ENCODE results near the gene CIB4. TPM values are rescaled to one million over a fixed set of nuclear protein-coding genes. Genes with fewer than 3 reads are reported as not detected.
"Not testable (repeated sequence)": the region's sequence is repeated elsewhere in the genome, so short reads cannot be mapped to it uniquely, and the experiment has no call there.

CIB4 gene
- total RNA-seq, 1 donor from 2014 or later: not detected

DNA sequence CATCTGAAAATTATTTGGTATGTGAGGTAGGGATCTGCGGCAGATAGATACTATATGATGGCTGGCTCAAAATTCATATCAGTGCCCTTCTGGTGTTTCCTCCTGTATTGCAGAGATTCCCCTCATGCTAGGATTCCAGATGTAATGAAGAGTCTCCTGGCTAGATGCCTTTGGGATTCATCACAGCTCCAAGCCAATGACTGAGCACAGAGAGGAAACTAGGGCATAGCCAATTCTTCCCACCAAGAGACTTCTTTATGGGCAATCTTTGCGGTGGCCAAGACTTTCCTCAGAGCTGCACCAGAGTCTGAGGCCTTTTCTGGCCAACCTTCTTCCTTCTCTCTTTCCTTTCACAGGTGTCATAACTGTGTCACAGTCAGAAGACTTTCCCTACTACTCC lies 25.5 kb upstream of the CIB4 start:
- Mint-ChIP-seq H3K27me3 (ENCODE audit: low read depth) (peaks cover 22% of the 10 kb centered on the region), H3K36me3 (ENCODE audit: low read depth) (no peaks in the 10 kb centered on the region), H3K27ac (ENCODE audit: unreplicated experiment) (no peak overlapping the region), H3K4me1 (no peaks in the 10 kb centered on the region), H3K4me3 (no peak overlapping the region), H3K9me3 (no peaks in the 10 kb centered on the region)
- no peak for DNase-seq (ENCODE audit: low read depth, low spot score)
- TF ChIP-seq, protein P1, sequence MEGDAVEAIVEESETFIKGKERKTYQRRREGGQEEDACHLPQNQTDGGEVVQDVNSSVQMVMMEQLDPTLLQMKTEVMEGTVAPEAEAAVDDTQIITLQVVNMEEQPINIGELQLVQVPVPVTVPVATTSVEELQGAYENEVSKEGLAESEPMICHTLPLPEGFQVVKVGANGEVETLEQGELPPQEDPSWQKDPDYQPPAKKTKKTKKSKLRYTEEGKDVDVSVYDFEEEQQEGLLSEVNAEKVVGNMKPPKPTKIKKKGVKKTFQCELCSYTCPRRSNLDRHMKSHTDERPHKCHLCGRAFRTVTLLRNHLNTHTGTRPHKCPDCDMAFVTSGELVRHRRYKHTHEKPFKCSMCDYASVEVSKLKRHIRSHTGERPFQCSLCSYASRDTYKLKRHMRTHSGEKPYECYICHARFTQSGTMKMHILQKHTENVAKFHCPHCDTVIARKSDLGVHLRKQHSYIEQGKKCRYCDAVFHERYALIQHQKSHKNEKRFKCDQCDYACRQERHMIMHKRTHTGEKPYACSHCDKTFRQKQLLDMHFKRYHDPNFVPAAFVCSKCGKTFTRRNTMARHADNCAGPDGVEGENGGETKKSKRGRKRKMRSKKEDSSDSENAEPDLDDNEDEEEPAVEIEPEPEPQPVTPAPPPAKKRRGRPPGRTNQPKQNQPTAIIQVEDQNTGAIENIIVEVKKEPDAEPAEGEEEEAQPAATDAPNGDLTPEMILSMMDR (conservative IDR thresholded peaks at IDR 0.05): no peak

DNA sequence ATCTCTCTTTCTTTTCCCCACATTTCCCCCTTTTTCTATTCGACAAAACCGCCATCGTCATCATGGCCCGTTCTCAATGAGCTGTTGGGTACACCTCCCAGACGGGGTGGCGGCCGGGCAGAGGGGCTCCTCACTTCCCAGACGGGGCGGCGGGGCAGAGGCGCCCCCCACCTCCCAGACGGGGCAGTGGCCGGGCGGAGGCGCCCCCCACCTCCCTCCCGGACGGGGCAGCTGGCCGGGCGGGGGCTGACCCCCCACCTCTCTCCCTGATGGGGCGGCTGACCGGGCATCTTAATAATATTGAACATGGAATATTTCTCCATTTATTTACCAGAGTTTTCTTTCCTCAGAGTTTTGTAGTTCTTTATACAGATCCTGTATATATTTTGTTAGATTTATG lies 24.1 kb upstream of the CIB4 start:
- H3K27ac Mint-ChIP-seq (ENCODE audit: unreplicated experiment); H3K4me1 Mint-ChIP-seq; H3K9me3 Mint-ChIP-seq; H3K36me3 Mint-ChIP-seq (ENCODE audit: low read depth); DNase-seq (ENCODE audit: low read depth, low spot score); H3K4me3 Mint-ChIP-seq: not testable (repeated sequence)
- H3K27me3 Mint-ChIP-seq (ENCODE audit: low read depth): peaks cover 19% of the 10 kb centered on the region

DNA sequence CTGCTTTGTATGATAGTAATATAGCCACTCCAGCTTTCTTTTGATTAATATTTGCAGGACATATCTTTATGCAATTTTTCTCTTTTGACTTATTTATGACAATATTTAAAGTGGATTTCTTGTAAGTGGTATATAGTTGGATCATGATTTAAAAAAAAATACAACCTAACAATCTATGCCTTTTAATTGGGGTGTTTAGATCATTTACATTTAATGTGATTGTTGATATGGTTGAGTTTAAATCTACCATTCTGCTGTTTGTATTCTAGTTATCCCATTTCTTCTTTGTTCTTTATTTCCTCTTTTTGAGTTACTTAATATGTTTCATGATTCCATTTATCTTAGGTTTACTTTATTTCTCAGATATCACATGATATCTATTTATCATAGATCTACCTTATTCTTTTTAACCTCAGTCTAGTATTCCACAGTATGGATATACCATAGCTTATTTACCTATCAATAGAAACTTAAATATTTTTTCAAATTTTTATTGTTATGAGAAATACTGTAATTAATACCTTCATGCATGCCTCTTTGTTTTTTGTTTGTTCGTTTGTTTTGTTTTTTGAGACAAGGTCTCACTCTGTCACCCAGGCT lies 19.3 kb upstream of the CIB4 start:
- DNase-seq (ENCODE audit: low read depth, low spot score): no peak
- Mint-ChIP-seq H3K27ac (ENCODE audit: unreplicated experiment) (no peak overlapping the region), H3K4me1 (no peaks in the 10 kb centered on the region), H3K9me3 (peaks cover 9% of the 10 kb centered on the region), H3K27me3 (ENCODE audit: low read depth) (peaks cover 7% of the 10 kb centered on the region), H3K36me3 (ENCODE audit: low read depth) (no peaks in the 10 kb centered on the region), H3K4me3 (no peak overlapping the region)
- TF ChIP-seq, protein P1 (conservative IDR thresholded peaks at IDR 0.05): no peak

DNA sequence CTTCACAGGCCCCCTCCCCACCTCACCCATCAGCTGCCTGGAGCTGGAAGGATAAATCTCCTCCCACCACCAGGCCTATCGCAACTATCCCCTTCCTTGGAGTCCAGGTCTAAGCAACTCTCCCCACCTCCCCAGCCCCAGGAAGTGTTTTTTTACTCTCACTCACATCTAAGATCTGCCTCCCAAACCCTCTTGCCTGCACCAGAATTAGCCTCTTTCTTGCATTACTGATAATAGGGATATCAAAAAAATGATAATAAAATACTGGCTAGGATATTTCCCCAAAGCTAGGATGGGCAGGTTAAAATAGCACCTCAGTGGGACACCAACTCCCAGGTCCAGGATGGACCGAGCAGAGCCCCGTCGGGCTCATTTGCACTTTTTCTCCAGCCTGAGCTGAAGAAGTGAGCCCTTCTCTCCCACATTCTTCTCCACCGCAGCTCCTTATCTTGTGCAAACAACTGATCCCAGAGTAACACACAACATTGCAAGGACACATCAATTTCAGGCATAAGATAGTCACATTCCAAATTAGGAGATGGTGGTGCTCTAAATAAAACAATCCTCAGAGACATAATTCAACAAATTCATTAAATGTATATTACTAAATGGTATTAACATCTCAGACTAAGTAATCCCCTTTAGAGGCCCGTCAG lies 17.7 kb upstream of the CIB4 start:
- H3K9me3 Mint-ChIP-seq: peaks cover 9% of the 10 kb centered on the region
- peaks cover 4% of the 10 kb centered on the region for H3K4me1 Mint-ChIP-seq
- TF ChIP-seq, protein P1 (conservative IDR thresholded peaks at IDR 0.05): no peak
- no peaks in the 10 kb centered on the region for H3K36me3 Mint-ChIP-seq (ENCODE audit: low read depth)
- DNase-seq (ENCODE audit: low read depth, low spot score): no peak
- no peak overlapping the region for H3K4me3 Mint-ChIP-seq
- H3K27ac Mint-ChIP-seq (ENCODE audit: unreplicated experiment): no peak overlapping the region
- peaks cover 3% of the 10 kb centered on the region for H3K27me3 Mint-ChIP-seq (ENCODE audit: low read depth)

DNA sequence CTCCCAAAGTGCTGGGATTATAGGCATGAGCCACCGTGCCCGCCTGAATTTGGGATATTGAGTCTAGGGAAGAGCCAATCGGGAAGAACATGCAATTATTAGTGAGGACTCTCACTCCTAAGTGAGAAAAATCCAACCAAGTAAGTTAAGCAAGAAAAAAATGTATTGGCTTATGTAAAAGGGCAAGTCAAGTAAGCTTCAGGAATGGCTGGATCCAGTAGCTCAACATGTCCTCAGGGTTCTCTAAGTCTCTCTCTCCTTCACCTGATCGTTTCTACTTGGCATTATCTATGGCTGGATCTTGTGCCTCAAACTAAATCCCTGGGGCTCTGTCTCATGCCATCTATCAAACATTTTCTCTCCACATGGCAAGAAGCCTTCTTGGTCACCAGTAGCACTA lies 16.1 kb upstream of the CIB4 start:
- H3K36me3 Mint-ChIP-seq (ENCODE audit: low read depth): no peaks in the 10 kb centered on the region
- peaks cover 3% of the 10 kb centered on the region for H3K27me3 Mint-ChIP-seq (ENCODE audit: low read depth)
- H3K9me3 Mint-ChIP-seq: peaks cover 9% of the 10 kb centered on the region
- no peak overlapping the region for H3K4me3 Mint-ChIP-seq
- DNase-seq (ENCODE audit: low read depth, low spot score): no peak
- TF ChIP-seq, protein P1 (conservative IDR thresholded peaks at IDR 0.05): no peak
- peaks cover 7% of the 10 kb centered on the region for H3K4me1 Mint-ChIP-seq
- H3K27ac Mint-ChIP-seq (ENCODE audit: unreplicated experiment): no peak overlapping the region

DNA sequence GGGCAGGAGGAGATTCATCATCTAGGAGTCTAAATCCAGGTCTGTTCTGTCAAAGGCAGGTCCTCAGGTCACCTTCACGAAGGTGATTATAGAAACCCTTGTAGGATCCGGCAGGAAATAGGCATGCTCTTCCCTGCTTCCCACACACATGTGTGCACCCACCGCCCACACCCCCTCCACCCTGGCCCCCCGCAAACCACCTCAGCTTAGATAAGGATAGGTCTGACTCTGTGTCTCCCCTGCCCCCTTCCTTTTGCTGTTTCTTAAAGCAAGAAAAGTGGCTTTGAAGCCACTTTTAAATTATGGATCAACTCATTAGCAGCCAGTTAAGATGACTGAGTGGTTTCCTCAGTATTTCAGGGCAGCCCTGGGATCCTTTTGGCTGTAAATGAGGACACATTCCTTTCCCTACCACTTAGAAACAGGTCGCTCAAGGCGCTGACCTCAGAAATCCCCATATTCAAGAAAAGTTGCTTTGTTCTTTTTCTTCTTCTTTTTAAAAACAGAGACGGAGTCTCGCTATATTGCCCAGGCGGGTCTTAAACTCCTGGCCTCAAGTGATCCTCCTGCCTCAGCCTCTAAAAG lies 14.5 kb upstream of the CIB4 start:
- Mint-ChIP-seq H3K36me3 (ENCODE audit: low read depth) (no peaks in the 10 kb centered on the region), H3K4me3 (no peak overlapping the region), H3K9me3 (peaks cover 5% of the 10 kb centered on the region), H3K4me1 (peaks cover 7% of the 10 kb centered on the region), H3K27ac (ENCODE audit: unreplicated experiment) (no peak overlapping the region), H3K27me3 (ENCODE audit: low read depth) (peaks cover 3% of the 10 kb centered on the region)
- no peak for DNase-seq (ENCODE audit: low read depth, low spot score)
- TF ChIP-seq, protein P1 (conservative IDR thresholded peaks at IDR 0.05): no peak

DNA sequence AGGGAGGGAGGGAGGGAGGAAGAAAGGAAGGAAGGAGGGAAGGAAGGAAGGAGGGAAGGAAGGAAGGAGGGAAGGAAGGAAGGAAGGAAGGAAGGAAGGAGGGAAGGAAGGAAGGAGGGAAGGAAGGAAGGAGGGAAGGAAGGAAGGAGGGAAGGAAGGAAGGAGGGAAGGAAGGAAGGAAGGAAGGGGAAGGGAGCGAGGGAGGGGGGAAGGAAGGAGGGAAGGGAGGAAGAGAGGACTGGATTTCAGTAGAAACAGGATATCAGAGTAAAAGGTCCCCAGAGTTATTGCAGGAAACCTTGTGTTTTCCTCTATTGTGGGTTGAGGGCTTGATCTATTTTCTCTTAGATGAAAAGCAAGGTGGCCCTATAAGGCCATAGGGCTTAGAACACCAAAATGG lies 14.0 kb upstream of the CIB4 start:
- H3K27me3 Mint-ChIP-seq (ENCODE audit: low read depth); H3K36me3 Mint-ChIP-seq (ENCODE audit: low read depth); DNase-seq (ENCODE audit: low read depth, low spot score); H3K4me3 Mint-ChIP-seq; H3K9me3 Mint-ChIP-seq; H3K4me1 Mint-ChIP-seq; H3K27ac Mint-ChIP-seq (ENCODE audit: unreplicated experiment): not testable (repeated sequence)

All from neural crest cell (in vitro differentiated cells).